ENCODE measurements around the gene NRXN3.

NRXN3 gene

DNA sequence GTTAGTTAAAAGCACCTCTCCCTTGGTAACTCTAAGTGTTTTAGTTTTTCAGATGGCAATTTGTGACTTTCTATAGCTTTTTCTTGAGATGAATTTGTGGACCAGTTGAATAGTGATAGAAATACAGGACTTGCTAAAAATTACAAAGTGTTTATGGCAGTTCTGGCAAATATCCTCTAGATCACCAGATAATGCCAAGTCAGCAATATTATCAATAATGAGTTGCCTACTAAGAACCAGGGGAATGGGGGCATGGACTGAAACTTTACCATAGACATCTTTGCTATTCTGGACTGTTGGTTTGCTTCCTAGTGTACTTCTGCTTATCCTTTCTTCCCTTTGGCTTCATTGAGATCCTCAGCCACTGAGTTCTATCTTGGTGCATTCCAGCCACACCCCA lies 1456.9 kb downstream of the NRXN3 start:
- DNase-seq = no peak

DNA sequence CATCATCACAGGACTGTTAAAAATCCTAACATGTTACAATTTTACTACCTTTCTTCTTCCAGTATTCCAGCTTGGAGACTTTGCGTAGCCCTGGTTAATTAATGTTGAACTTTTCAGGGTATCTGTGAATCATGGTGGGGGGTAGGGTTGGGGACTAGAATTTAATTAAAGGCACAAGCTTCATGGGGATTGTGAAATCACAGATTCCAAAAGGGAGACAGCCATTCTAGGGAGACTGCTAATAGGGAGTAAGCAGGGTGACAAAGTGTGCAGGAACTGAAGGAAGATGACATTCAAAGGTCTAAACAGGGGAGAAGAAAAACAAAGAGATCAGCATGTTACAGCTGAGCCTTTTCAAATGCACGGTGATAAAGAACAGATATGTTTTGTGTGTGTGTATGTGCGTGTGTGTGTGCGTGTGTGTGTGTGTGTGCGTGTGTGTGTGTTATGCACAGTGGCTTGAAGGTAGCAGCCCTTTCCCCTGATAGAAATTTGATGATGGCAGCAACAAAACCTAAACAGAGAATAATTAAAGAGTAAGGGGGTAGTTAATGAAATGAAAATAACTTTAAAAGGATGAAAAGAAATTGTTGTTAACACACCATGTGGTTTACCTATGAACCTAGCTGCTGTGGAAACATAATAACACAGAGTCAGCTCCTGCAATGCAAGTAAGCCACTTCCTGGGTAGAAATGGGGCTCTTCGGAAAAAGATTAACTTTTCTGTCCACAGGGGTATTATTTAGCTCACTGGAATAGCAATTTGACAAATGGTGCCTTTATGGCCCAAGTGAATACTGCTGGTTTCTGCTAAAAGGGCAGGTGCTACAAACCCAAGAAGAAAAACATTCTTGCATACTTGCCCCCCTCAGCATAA lies 1459.5 kb downstream of the NRXN3 start:
- DNase-seq = no peak

DNA sequence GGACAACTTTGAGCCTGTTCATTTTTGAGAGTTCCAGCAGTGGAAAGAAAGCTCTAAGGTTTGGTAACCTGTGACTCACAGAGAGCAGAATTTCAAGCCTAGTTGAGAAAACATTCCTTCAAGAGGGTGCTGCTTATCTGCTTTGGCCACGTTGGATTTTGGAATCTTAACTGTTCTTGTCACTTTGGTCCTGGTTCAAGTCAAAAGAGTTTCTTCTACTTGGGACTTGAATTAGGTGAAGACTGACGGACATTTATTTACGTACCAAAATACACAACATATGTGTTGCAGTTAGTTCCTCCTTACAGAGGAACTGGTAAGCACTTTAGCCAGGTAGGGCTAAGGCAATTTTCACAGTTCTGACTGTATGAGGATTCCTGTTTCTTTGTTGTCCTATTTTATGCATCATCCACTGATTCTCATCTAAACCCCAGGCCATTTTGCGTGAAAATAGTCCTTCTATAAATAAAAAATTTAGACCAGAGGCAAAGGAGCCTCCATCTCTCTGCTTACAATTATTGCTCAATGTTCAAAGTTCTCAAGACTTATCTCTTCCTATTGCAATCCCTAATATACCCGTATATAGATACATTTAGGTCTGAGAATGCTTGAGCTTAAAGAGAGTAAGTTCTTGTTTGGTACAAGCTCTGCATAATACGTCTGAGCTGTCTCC lies 1460.3 kb downstream of the NRXN3 start:
- DNase-seq = no peak

DNA sequence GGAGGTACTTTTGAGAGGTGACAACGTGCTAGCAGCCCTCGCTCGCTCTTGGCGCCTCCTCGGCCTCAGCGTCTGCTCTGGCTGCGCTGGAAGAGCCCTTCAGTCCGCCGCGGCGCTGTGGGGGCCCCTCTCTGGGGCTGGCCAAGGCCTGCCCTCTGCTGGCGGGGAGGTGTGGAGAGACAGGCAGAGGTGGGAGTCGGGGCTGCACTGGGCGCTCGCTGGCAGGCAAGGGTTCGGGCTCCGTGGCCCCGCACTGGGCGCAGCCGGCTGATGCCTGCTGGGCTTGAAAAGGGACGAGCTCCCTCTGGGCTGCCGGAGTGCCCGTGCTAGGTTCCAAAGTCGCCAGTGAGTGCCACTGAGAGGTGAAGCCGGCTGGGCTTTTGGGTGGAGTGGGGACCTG lies 1461.1 kb downstream of the NRXN3 start:
- DNase-seq = no peak

DNA sequence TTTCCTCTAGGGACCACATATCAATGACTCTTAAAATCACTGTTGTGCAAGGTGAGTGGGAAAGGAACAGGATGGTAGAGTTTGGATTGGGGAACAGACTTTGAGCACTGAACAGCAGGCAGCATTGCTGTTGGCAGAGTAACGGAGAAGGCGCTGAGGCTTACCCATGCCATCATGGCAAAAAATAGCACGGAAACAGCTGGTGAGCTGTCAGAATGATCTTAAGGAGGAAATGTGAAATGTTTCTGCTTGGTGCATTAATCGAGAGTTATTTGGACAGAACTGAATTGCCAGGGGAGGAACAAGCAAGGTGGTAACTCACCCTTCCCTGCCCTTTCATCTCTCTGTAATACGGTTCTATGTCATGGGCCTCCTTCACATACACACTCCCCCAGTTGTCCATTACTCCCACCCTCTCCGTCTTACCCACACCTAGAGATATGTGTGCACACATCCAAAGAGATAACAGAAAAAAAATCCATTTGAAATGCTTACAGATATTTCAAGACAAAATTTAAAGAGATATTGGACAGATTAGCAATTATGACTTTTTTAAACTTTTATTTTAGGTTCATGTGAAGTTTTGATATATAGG lies 1468.6 kb downstream of the NRXN3 start:
- no peak for DNase-seq

DNA sequence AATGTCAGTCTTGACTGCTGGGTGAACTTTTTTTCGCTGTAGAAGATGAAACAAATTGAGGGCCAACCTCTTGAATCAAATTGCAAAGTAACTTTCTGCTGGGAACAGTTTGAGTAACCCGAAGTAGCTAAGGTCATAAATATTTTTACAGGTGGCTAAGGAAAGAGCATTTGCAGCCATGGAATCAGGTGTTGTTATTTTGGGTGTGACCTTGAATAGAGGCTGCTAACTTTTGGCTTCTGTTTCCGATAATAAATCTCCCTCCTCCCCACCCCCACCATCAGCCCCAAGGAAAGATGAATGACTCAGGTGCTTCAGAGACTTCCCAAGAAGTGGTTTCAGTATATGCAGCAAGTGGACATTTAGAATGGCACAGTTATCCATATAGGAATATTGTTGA lies 1469.4 kb downstream of the NRXN3 start:
- DNase-seq = no peak

DNA sequence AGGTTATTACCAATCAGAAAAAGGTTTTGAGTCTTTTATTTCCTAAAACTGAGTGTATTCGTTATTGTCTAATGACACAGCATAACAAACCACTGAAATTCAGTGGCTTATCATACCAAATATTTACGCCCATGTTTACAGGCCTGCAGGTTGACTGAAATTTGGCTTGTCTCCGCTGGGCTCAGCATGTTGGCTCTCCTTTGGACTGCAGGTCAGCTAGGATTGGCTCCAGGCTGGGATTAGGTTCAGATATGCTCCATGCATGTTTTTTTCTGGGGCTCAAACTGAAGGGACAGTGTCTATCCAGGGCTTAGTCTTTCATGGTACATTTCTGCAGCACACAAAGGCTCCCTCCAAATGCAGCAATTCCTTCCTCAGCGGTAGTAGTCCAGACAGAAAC lies 1471.2 kb downstream of the NRXN3 start:
- DNase-seq = no peak

DNA sequence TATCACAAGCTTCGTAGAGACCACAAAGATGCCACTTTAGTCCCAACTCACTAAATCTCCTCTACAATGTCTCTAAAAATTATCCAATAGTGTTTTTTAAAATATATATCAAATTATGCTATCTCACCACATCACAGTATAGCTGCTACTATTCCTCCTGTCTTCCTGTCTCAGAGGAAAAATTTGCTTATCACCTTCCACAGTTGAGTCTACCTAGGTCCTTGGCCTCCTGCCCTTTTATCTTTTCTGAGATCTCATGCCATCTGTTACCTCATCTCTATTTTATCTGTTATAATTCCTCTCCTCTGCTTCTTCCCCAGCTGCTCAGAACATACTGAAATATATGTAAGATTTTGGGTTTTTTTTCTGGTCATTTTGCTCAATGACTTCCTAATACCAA lies 1473.0 kb downstream of the NRXN3 start:
- DNase-seq = no peak

DNA sequence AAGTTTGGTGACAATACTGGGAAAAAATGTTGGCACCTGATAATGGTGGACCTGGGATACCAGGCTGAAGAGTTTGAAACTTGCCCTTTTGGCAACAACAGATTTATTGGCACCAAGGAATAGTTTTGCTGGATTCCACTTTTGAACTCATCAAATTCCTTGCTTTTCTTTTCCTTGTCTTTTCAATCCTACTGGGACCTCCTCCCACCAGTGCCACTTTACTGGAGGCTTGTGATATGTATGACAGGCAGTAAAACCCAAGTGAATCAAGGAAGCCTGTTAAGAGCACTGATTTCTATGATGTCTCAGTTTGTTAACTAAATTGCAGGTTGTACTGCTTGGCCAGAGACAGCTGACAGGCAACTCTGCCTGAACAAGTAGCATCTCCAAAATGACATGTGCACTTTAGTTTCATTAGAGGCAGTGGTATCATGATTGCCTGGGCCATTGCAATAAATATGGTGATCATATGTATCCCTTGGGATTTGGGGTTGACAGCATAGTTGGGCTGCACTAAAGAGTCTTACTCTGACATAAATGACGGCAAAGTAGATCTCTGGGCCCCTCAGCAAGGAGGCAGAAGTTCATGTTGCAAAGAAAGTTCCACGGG lies 1475.7 kb downstream of the NRXN3 start:
- no peak for DNase-seq

DNA sequence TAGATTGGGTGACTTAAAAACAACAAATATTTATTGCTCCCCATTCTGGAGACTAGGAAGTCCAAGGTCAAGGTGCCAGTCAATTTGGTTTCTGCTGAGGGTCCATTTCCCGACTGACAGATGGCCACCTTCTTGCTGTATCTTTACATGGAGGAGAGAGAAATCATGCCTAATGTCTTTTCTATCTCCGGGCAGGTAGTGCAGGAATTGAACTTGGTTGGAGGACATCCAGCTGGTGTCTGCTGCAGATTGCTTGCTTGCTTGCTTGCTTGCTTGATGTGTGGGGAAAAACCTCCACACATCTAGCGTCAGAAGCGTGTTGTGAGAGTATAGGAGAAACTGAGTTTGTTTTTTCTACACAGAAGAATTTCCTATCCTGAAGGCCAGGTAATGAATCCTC lies 1479.7 kb downstream of the NRXN3 start:
- no peak for DNase-seq

DNA sequence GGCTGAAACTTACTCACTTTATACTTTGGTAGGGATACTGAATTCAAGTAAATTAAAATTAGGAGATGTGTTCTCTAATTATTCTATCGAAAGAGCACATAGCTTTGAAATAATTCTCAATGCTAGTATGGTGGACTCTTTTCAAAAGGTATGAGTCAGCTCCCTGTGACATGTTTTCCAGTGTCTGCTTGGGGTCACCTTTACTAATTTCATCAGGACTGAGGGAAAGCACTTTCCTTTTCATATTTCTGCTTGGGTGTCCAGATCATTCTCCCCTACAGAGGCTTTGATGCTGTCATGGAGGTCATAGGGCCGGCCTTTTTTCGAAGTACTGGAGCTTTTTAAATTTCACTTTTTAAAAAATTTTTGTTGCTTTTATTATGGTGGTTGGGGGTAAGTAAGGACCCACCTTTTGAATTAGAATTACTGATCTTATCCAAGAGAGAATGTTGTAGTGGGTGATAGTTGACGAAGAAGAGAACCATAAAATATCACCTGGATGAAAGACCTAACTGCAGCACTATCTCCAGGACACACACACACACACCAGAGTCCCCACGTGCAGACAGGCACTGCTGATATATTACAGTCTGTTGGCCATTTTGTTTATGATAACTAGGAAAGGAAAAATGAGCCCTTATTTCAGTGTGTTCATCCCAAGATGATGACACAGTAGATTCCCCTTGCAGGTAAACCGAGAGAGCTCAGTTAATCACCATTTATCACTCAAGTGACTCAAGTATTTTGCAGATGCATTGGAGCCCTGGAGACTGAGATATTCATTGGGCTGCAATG lies 1482.5 kb downstream of the NRXN3 start:
- no peak for DNase-seq

DNA sequence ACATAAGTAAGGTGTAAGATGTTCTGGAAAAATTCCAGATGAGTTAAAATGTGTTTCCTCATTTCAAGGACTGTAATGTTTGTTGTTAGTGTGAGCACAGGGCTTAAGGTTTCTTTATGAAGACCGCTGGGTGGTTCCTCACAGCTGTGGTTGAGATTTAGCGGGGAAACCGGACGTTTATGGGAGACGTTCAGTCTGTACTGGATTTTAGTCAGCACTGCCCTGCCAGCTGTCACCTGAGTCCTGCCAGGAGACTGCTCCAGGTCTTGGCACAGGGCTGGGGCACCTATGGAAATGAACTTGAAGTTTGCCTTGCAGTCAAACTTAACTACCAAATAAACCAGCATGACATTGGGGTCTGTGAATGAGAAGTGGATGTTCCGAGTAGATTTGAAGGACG lies 1485.9 kb downstream of the NRXN3 start:
- DNase-seq = no peak

DNA sequence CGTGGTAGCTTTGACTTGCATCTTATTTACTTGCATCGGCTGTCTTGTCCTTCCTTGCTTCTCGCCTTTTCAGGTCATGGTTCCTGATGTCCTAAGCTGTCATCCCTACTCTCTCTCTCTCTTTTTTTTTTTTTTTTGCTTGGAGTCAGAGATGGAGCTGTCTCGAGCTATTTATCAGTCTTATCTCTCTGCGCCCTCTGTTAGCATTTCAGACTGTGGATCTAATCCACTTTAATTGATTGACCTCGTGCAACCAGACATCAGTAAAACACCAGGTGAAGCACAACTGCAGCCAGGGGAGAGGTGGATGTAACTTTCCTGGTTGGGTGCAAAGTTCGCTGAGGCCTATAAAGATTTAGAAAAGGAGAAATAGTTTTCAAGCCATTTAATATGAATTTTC lies 1486.3 kb downstream of the NRXN3 start:
- DNase-seq = no peak

DNA sequence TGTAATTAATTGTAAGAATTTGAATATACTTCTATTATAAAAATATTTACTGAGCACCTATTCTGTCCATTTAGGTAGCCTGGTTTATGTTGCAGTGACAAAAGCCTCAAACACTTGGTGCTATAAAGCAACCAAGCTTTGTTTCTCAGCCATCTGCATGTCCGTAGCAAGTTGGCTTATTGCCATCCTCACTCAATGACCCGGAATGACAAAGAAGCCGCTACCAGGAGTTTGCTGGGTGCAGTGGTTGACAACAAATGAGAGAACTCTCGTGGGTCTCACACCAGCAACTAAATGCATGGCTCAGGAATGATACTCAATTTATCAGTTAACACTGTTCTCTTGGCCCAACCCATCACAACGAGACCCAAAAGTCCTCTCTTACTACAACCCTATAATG lies 1488.0 kb downstream of the NRXN3 start:
- DNase-seq = no peak

DNA sequence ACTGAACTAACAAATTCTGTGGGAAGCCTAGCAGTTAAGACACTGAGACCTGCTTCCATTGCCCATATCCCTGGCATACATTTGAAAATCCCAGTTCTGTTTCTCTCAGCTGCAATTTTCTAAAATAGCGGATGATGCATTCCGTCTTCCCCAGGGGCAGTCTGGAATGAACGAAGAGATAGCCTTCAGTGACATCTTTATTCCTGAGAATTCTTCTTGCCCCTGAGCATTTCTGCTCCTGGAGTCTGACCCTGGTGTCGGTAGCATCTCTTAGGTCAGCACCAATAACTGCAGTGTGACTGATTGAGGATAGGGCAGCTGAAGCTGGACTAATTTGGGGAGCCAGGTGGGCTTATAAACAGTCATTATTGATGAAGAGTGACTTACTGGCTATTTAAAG lies 1488.6 kb downstream of the NRXN3 start:
- no peak for DNase-seq

DNA sequence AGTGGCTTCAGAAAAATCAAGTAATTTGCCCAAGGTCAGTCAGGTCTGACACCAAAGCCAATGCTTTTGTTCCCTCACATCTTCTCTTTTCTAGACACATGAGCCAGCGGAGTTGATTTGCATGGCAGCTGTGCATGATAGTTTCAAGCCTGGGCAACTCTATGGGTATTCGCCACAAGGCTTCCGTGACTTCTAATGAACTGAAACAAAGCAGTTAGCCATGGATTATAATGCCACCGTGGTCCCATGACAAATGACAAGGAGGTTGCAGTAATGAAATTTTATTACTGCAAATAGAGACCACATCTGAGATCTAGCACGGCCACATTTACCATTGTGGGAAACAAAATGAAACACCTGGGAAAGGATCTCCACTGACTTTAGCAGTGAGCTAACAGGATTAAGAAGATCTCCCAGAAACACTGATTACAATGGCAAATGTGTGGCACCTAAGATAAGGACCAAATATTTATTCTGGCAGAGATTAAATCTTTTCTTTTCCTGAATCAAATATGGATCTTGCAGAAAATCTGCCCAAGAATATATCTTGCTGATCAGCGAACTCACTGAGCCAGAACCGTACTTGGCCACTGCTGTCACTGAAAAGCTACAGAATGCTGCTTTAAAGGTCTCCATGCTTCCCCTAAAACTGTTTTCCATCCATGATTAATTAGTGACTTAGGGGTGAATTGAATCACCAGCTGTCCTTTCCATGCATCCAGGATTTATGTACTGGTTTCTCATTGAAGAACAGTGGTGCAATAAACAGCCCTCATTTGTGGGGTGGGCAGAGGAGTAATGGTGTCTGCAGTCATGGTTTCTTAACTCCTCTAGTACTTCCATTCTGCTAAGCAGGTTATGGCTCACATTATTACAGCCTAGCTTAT lies 1490.1 kb downstream of the NRXN3 start:
- DNase-seq = no peak

DNA sequence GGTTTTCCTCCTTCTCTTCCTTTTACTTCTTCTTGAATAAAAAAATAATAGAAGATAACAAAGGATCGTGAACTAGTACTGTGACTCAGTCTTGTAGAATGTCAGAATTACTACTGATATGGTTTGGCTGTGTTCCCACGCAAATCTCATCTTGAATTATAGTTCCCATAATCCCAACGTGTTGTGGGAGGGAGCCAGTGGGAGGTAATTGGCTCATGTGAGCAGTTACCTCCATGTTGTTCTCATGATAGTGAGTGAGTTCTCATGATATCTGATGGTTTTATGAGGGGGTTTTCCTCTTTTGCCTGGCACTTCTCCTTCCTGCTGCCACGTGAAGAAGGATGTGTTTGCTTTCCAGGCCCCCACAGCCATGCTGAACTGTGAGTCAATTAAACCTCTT lies 1491.6 kb downstream of the NRXN3 start:
- no peak for DNase-seq

DNA sequence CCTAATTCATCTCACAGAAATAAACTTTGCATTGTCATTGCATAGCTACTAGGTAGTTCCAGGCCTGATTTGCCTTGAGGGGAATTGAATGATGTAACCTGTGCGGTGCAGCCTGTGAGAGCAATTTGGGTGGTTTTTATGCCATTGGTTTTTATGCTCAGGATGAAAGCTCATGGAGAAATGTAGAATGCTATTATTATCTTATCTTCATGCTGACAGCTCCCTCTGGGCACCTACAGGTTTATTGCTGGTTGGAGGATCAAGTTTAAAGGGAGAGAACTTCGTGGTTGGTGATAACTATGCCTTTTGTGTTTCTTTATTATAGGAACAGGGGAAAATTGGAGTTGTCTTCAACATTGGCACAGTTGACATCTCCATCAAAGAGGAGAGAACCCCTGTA lies 1493.3 kb downstream of the NRXN3 start:
- DNase-seq = no peak

DNA sequence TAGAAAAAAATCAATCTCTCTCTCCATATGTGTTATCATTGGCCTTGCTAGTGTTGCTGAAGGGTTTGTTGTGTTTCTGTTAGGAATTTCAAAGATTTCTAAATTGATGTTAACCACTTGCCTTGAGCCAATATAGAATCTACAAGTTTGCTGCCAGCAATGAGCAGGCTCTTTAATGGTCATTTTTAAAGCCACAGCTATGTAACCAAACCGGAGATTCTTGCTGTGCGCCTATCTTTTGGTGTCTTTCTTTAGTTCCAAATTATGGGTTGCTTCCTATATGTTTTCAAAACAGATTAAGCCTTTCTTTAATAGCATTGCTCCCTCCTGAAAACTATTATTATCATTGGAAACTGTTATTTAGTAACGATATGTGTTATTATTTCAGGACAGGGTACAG lies 1495.4 kb downstream of the NRXN3 start:
- DNase-seq = no peak

DNA sequence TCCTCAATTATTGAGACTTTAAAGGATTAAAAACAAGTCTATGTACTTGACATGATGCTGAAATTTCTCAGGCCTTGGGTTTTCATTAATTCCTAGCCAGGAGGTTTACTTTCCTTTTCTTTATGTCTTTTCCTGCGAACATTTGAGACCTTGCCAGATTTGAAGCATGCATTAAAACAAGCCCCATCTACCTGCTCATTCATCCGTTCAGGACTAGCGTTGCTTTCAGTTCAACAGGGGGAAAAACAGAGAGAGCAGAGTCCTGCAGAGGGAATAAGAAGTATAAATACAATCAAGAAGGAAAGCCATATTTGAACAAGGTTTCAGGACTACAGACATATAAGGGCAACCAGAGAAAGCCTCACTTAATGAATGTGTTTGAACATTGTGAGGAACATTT lies 1498.8 kb downstream of the NRXN3 start:
- no peak for DNase-seq

DNA sequence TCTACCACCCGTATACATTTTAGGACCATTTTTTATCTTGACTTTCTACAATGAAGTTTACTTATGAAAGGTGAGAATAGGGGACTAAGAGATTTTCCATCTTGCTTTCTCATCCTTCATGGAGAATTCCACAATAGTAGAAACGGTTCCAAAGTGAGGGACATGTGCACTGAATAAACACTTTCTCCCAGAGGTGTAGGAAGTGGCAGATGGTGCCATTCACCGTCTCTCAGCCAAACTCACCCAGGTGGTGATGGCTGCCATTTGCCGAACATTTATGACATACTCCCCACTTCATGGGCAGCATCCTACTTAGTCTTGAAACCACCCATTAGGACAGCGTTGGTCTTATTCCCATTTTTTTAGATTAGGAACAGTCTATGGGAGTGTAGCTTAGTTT lies 1500.6 kb downstream of the NRXN3 start:
- no peak for DNase-seq

DNA sequence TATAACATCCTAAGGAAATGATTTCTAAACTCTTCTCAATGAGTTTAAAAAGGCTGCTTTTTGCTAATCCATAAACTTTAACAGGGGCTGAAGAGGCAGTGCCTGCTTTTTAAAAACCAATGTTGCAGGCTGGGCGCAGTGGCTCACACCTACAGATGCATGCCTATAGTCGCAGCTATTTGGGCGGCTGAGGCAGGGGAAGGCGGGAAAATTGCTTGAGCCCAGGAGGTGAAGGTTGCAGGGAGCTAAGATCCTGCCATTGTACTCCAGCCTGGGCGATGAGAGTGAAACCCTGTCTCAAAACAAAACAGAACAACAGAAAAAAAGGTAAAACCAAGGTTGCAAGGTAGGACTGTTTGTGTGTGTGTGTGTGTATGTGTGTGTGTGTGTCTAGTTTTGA lies 1509.9 kb downstream of the NRXN3 start:
- DNase-seq = no peak

All from stimulated activated CD4-positive, alpha-beta T cell treated with anti-CD3 and anti-CD28 coated beads, Interleukin-15, amount 100 ng/mL, for 24 hours (primary cell).